ENCODE results near the gene UBE3D.

DNA sequence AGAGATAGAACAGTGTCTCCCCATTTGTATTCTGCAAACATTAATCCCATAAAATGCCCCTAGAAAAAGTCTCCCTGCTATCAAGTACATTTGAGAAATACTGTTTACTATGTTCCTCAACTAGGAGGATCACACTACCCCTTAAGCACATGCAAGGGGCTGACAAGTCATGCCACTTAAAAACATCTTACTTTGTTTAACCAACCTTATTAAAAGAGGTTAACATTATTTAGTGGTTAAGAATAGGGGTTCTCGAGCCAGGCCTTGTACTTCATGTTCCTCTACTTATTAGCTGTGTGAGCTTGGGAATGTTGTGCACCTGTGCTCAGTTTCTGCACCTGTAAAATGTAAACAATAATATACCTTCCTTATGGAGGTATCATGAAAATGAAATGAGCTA, 113.7 kb downstream of the UBE3D start:
- TF ChIP-seq, protein P1, sequence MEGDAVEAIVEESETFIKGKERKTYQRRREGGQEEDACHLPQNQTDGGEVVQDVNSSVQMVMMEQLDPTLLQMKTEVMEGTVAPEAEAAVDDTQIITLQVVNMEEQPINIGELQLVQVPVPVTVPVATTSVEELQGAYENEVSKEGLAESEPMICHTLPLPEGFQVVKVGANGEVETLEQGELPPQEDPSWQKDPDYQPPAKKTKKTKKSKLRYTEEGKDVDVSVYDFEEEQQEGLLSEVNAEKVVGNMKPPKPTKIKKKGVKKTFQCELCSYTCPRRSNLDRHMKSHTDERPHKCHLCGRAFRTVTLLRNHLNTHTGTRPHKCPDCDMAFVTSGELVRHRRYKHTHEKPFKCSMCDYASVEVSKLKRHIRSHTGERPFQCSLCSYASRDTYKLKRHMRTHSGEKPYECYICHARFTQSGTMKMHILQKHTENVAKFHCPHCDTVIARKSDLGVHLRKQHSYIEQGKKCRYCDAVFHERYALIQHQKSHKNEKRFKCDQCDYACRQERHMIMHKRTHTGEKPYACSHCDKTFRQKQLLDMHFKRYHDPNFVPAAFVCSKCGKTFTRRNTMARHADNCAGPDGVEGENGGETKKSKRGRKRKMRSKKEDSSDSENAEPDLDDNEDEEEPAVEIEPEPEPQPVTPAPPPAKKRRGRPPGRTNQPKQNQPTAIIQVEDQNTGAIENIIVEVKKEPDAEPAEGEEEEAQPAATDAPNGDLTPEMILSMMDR (IDR thresholded peaks at IDR 0.05; ENCODE audit: poor library complexity) = no peak
- TF ChIP-seq EZH2 (IDR thresholded peaks at IDR 0.05; ENCODE audit: borderline replicate concordance) = no peak
